Neural progenitor cell (in vitro differentiated cells): ENCODE data around the gene AIFM2. TPM values are rescaled to one million over a fixed set of nuclear protein-coding genes. Genes with fewer than 3 reads are reported as not detected.
A peak's percentile ranks its signal among the peaks of the same experiment; 100 is the strongest.

Experiments
- DNase-seq: peaks from one replicate; pipeline ENCODE4 v3.0.0-alpha.2; 2016; ENCODE audit warnings: low spot score
- H2AFZ ChIP-seq: fragments of 200-600 bp; sonication (generic); replicated peaks from 2 replicates; pipeline ENCODE4 v1.6.1; 2016; ENCODE audit warnings: antibody characterized with exemption
- H3F3A ChIP-seq: fragments of 200-600 bp; sonication (generic); 2 replicates; pipeline ENCODE4 v1.6.1; 2016; ENCODE audit warnings: antibody characterized with exemption, low read depth
- H3K27ac ChIP-seq: fragments of 200-600 bp; sonication (generic); 2 replicates; pipeline ENCODE4 v1.5.1; 2016; ENCODE audit warnings: mild to moderate bottlenecking
- H3K27me3 ChIP-seq: fragments of 200-600 bp; sonication (generic); 2 replicates; pipeline ENCODE4 v1.6.1; 2016; ENCODE audit warnings: mild to moderate bottlenecking, moderate library complexity
- H3K36me3 ChIP-seq: fragments of 200-600 bp; sonication (generic); 2 replicates; pipeline ENCODE4 v1.5.1; 2016
- H3K4me1 ChIP-seq: fragments of 200-600 bp; sonication (generic); 2 replicates; pipeline ENCODE4 v1.6.1; 2016; ENCODE audit warnings: mixed run types
- H3K4me2 ChIP-seq: fragments of 200-600 bp; sonication (generic); 2 replicates; pipeline ENCODE4 v1.6.1; 2016
- H3K4me3 ChIP-seq: fragments of 200-600 bp; sonication (generic); 2 replicates; pipeline ENCODE4 v1.5.1; 2016
- H3K79me2 ChIP-seq: fragments of 200-600 bp; sonication (generic); 2 replicates; pipeline ENCODE4 v1.6.1; 2016; ENCODE audit warnings: low read depth
- H3K9ac ChIP-seq: fragments of 200-600 bp; sonication (generic); 2 replicates; pipeline ENCODE4 v1.6.1; 2016
- H3K9me3 ChIP-seq: fragments of 200-600 bp; sonication (generic); 2 replicates; pipeline ENCODE4 v1.5.1; 2016; ENCODE audit warnings: low read depth
- H4K20me1 ChIP-seq: fragments of 200-600 bp; sonication (generic); 2 replicates; pipeline ENCODE4 v1.6.1; 2016; ENCODE audit warnings: low read depth
- H3K27ac Mint-ChIP-seq: 3 replicates; pipeline ENCODE4 v1.8.0; 2021; ENCODE audit warnings: mixed read lengths
- H3K27me3 Mint-ChIP-seq: 2 replicates; pipeline ENCODE4 v1.8.0; 2022; ENCODE audit warnings: low read depth, mild to moderate bottlenecking, inconsistent platforms, moderate library complexity, mixed read lengths; ENCODE audit not compliant: insufficient read depth
- H3K36me3 Mint-ChIP-seq: 3 replicates; pipeline ENCODE4 v1.8.0; 2021; ENCODE audit warnings: mixed read lengths
- H3K4me1 Mint-ChIP-seq: 3 replicates; pipeline ENCODE4 v1.8.0; 2021; ENCODE audit warnings: mixed read lengths
- H3K4me3 Mint-ChIP-seq: 3 replicates; pipeline ENCODE4 v1.8.0; 2021; ENCODE audit warnings: mild to moderate bottlenecking, moderate library complexity, mixed read lengths
- H3K9me3 Mint-ChIP-seq: 3 replicates; pipeline ENCODE4 v1.8.0; 2020; ENCODE audit warnings: mixed read lengths
- CTCF ChIP-seq: fragments of 200-600 bp; sonication (generic); IDR thresholded peaks from 2 replicates; pipeline ENCODE4 v1.5.1; 2017; ENCODE audit warnings: antibody characterized with exemption, mild to moderate bottlenecking
- EZH2 ChIP-seq: fragments of 200-600 bp; sonication (generic); IDR thresholded peaks from 2 replicates; pipeline ENCODE4 v1.6.1; 2017; ENCODE audit warnings: antibody characterized with exemption, mild to moderate bottlenecking, moderate library complexity
- EZH2phosphoT487 ChIP-seq: fragments of 200-600 bp; sonication (generic); IDR thresholded peaks from 2 replicates; pipeline ENCODE4 v1.6.1; 2017; ENCODE audit warnings: antibody characterized with exemption
- total RNA-seq: library from RNA; depleted of rRNA; stranded (reverse); fragments of >200 nt; gene quantifications from 2 replicates; pipeline ENCODE4 v1.2.3, GENCODE V29; 2015; ENCODE audit warnings: low replicate concordance

AIFM2 gene
- total RNA-seq, 1 donor from 2014 or later = 1.1 TPM

GRCh38 chr10:70144372-70145110 lies 11.9 kb upstream of the AIFM2 start:
- H3K4me1 Mint-ChIP-seq = peaks cover 24% of the 10 kb centered on the region
- H3K9me3 Mint-ChIP-seq = no peaks in the 10 kb centered on the region
- H3K36me3 Mint-ChIP-seq = peaks cover 5% of the 10 kb centered on the region
- peak overlapping the region; percentile 84 for H3K4me3 Mint-ChIP-seq
- DNase-seq = no peak
- no peak overlapping the region for H3K27ac Mint-ChIP-seq
- H3K9ac ChIP-seq = no peak overlapping the region
- peaks cover 15% of the 10 kb centered on the region for H3F3A ChIP-seq
- no peaks in the 10 kb centered on the region for H3K27me3 ChIP-seq
- peaks cover 17% of the 10 kb centered on the region for H4K20me1 ChIP-seq
- H3K79me2 ChIP-seq = peaks cover 10% of the 10 kb centered on the region
- no peaks in the 10 kb centered on the region for H3K36me3 ChIP-seq
- H3K4me1 ChIP-seq = peaks cover 4% of the 10 kb centered on the region
- H3K27me3 Mint-ChIP-seq = peaks cover 4% of the 10 kb centered on the region
- no peak overlapping the region for H3K4me2 ChIP-seq
- H3K4me3 ChIP-seq = no peak overlapping the region
- no peak for TF ChIP-seq EZH2
- TF ChIP-seq EZH2phosphoT487 = no peak
- no peak for TF ChIP-seq CTCF
- H2AFZ ChIP-seq = no peak overlapping the region
- H3K27ac ChIP-seq = no peak overlapping the region
- H3K9me3 ChIP-seq = no peaks in the 10 kb centered on the region

GRCh38 chr10:70142555-70142954 lies 9.9 kb upstream of the AIFM2 start:
- H3K27ac Mint-ChIP-seq = no peak overlapping the region
- H3K9ac ChIP-seq = no peak overlapping the region
- H3K36me3 Mint-ChIP-seq = peaks cover 4% of the 10 kb centered on the region
- no peak for TF ChIP-seq CTCF
- TF ChIP-seq EZH2phosphoT487 = no peak
- no peak for TF ChIP-seq EZH2
- H3K27me3 ChIP-seq = no peaks in the 10 kb centered on the region
- no peaks in the 10 kb centered on the region for H3K9me3 ChIP-seq
- H3K79me2 ChIP-seq = peaks cover 10% of the 10 kb centered on the region
- no peak overlapping the region for H3K4me3 Mint-ChIP-seq
- no peak for DNase-seq
- H3K27me3 Mint-ChIP-seq = peaks cover 4% of the 10 kb centered on the region
- no peak overlapping the region for H2AFZ ChIP-seq
- H3K9me3 Mint-ChIP-seq = no peaks in the 10 kb centered on the region
- H3K4me2 ChIP-seq = no peak overlapping the region
- H3F3A ChIP-seq = peaks cover 10% of the 10 kb centered on the region
- no peaks in the 10 kb centered on the region for H3K36me3 ChIP-seq
- H3K27ac ChIP-seq = no peak overlapping the region
- H3K4me3 ChIP-seq = no peak overlapping the region
- peaks cover 4% of the 10 kb centered on the region for H3K4me1 ChIP-seq
- H4K20me1 ChIP-seq = peaks cover 17% of the 10 kb centered on the region
- H3K4me1 Mint-ChIP-seq = peaks cover 21% of the 10 kb centered on the region

GRCh38 chr10:70140297-70140696 lies 7.7 kb upstream of the AIFM2 start:
- Histone ChIP-seq H3K9me3 (no peaks in the 10 kb centered on the region), H3K27me3 (no peaks in the 10 kb centered on the region), H2AFZ (no peak overlapping the region), H4K20me1 (peaks cover 17% of the 10 kb centered on the region), H3K4me1 (no peaks in the 10 kb centered on the region), H3K27ac (no peak overlapping the region), H3K36me3 (no peaks in the 10 kb centered on the region), H3K79me2 (peaks cover 10% of the 10 kb centered on the region), H3F3A (no peaks in the 10 kb centered on the region), H3K4me2 (no peak overlapping the region), H3K9ac (no peak overlapping the region), H3K4me3 (no peak overlapping the region)
- DNase-seq = no peak
- H3K9me3 Mint-ChIP-seq = no peaks in the 10 kb centered on the region
- peaks cover 7% of the 10 kb centered on the region for H3K36me3 Mint-ChIP-seq
- H3K4me1 Mint-ChIP-seq = peaks cover 12% of the 10 kb centered on the region
- H3K27me3 Mint-ChIP-seq = no peaks in the 10 kb centered on the region
- no peak overlapping the region for H3K4me3 Mint-ChIP-seq
- no peak overlapping the region for H3K27ac Mint-ChIP-seq
- TF ChIP-seq CTCF = no peak
- no peak for TF ChIP-seq EZH2phosphoT487
- no peak for TF ChIP-seq EZH2
